LNCaP clone FGC (cell line): Measurements from ENCODE around the gene SLX1B.
"Not testable (repeated sequence)": the region's sequence is repeated elsewhere in the genome, so short reads cannot be mapped to it uniquely, and the experiment has no call there.

ENCODE experiments used
- DNase-seq: peaks from one replicate; pipeline ENCODE4 v3.0.0-alpha.2; 2011; ENCODE audit warnings: low read depth
- H3K4me3 ChIP-seq: 2 replicates; pipeline ENCODE4 v1.5.1; 2011; ENCODE audit warnings: mild to moderate bottlenecking, low read depth, low read length, control low read depth

Gene SLX1B

GRCh38 chr16:29454269-29454668 lies at the start of gene SLX1B, which contains the start of gene BOLA2:
Gene SLX1B, plus strand, starts transcription at chr16:29454533.
Gene BOLA2, minus strand, starts transcription at chr16:29454351. Its CDS starts 98 bp downstream, at chr16:29454253.
- not testable (repeated sequence) for DNase-seq, H3K4me3 ChIP-seq

- DNase-seq: not testable (repeated sequence)
These were observed 49.1 kb upstream of the SLX1B start for GRCh38 chr16:29405249-29405648.

GRCh38 chr16:29423587-29423986 lies 30.7 kb upstream of the SLX1B start:
- DNase-seq, H3K4me3 ChIP-seq: not testable (repeated sequence)

More at GRCh38 chr16:29405249-29405648, 49.1 kb upstream of the SLX1B start:
- not testable (repeated sequence) for H3K4me3 ChIP-seq

- H3K4me3 ChIP-seq, DNase-seq: not testable (repeated sequence)
These were observed 28.9 kb upstream of the SLX1B start for GRCh38 chr16:29425390-29425789.

- not testable (repeated sequence) for H3K4me3 ChIP-seq, DNase-seq
These were observed 579 bp upstream of the SLX1B start for GRCh38 chr16:29453754-29454153.

- not testable (repeated sequence) for H3K4me3 ChIP-seq, DNase-seq
These were observed 495 bp downstream of the SLX1B start for GRCh38 chr16:29454828-29455227.

- not testable (repeated sequence) for DNase-seq, H3K4me3 ChIP-seq
These were observed 3.3 kb downstream of the SLX1B start for GRCh38 chr16:29457660-29458059.

GRCh38 chr16:29459706-29460646 lies 5.6 kb downstream of the SLX1B start, which contains the start of gene SULT1A4:
Gene SULT1A4, plus strand, starts transcription at chr16:29459913. Its CDS starts 1,473 bp downstream, at chr16:29461386.
- H3K4me3 ChIP-seq, DNase-seq: not testable (repeated sequence)

GRCh38 chr16:29460647-29461030 lies 6.3 kb downstream of the SLX1B start:
- DNase-seq, H3K4me3 ChIP-seq: not testable (repeated sequence)

- not testable (repeated sequence) for DNase-seq, H3K4me3 ChIP-seq
These were observed 11.9 kb downstream of the SLX1B start for GRCh38 chr16:29465985-29466824.

- H3K4me3 ChIP-seq: not testable (repeated sequence)
These were observed 12.6 kb downstream of the SLX1B start for GRCh38 chr16:29466904-29467303.

GRCh38 chr16:29467654-29468366 lies 13.5 kb downstream of the SLX1B start:
- DNase-seq, H3K4me3 ChIP-seq: not testable (repeated sequence)

More at GRCh38 chr16:29466904-29467303, 12.6 kb downstream of the SLX1B start:
- DNase-seq: not testable (repeated sequence)

GRCh38 chr16:29469660-29470059 lies 15.3 kb downstream of the SLX1B start:
- not testable (repeated sequence) for H3K4me3 ChIP-seq, DNase-seq

- not testable (repeated sequence) for DNase-seq, H3K4me3 ChIP-seq
These were observed 17.7 kb downstream of the SLX1B start for GRCh38 chr16:29472065-29472464.

- not testable (repeated sequence) for H3K4me3 ChIP-seq, DNase-seq
These were observed 27.9 kb downstream of the SLX1B start for GRCh38 chr16:29482276-29482675.

GRCh38 chr16:29506308-29506707 lies 52.0 kb downstream of the SLX1B start, which contains the start of gene NPIPB12:
Gene NPIPB12, minus strand, starts transcription at chr16:29506408.
- H3K4me3 ChIP-seq, DNase-seq: not testable (repeated sequence)
